Measurements from ENCODE around the gene IBTK. TPM values are rescaled to one million over a fixed set of nuclear protein-coding genes. Genes with fewer than 3 reads are reported as not detected.
"Not testable (repeated sequence)": the region's sequence is repeated elsewhere in the genome, so short reads cannot be mapped to it uniquely, and the experiment has no call there.

The IBTK gene
- total RNA-seq, 2 experiments from 2014 or later = 28.6 to 29.5 TPM

GRCh38 chr6:82197784-82198183, 49.8 kb downstream of the IBTK start:
- no peak for DNase-seq
- intact Hi-C loops (cut with DNase I, micrococcal nuclease) = no loop called here
- no peaks in the 10 kb centered on the region for H3K9me3 Mint-ChIP-seq (ENCODE audit: low read depth)
- H3K4me3 Mint-ChIP-seq = no peak overlapping the region
- CTCF ChIA-PET = no interaction called here
- H3K4me1 Mint-ChIP-seq = no peaks in the 10 kb centered on the region
- H3K27ac Mint-ChIP-seq = no peak overlapping the region
- POLR2A ChIA-PET = no interaction called here
- no peaks in the 10 kb centered on the region for H3K27me3 Mint-ChIP-seq
- H3K36me3 Mint-ChIP-seq (ENCODE audit: low read depth) = peaks cover 25% of the 10 kb centered on the region
- no peak for ATAC-seq

GRCh38 chr6:82197245-82197644, 50.3 kb downstream of the IBTK start:
- H3K27ac Mint-ChIP-seq; ATAC-seq; DNase-seq; intact Hi-C loops (cut with DNase I, micrococcal nuclease); H3K4me1 Mint-ChIP-seq; CTCF ChIA-PET; H3K9me3 Mint-ChIP-seq (ENCODE audit: low read depth); H3K27me3 Mint-ChIP-seq; H3K4me3 Mint-ChIP-seq: not testable (repeated sequence)
- POLR2A ChIA-PET = interaction anchor here (0.6 kb wide), 1 partner anchor 468 kb away, joined by 3 read pairs; no protein-coding TSS in a partner anchor
- peaks cover 24% of the 10 kb centered on the region for H3K36me3 Mint-ChIP-seq (ENCODE audit: low read depth)

GRCh38 chr6:82196161-82196560, 51.4 kb downstream of the IBTK start:
- Mint-ChIP-seq H3K36me3 (ENCODE audit: low read depth) (peaks cover 29% of the 10 kb centered on the region), H3K4me1 (no peaks in the 10 kb centered on the region), H3K9me3 (ENCODE audit: low read depth) (no peaks in the 10 kb centered on the region), H3K27me3 (no peaks in the 10 kb centered on the region), H3K27ac (no peak overlapping the region), H3K4me3 (no peak overlapping the region)
- ChIA-PET CTCF (no interaction called here), POLR2A (no interaction called here)
- intact Hi-C loops (cut with DNase I, micrococcal nuclease) = no loop called here
- no peak for DNase-seq
- no peak for ATAC-seq

GRCh38 chr6:82195619-82196018, 51.9 kb downstream of the IBTK start:
- no peak for DNase-seq
- no peaks in the 10 kb centered on the region for H3K9me3 Mint-ChIP-seq (ENCODE audit: low read depth)
- intact Hi-C loops (cut with DNase I, micrococcal nuclease) = no loop called here
- ChIA-PET CTCF (no interaction called here), POLR2A (no interaction called here)
- H3K27me3 Mint-ChIP-seq = no peaks in the 10 kb centered on the region
- H3K36me3 Mint-ChIP-seq (ENCODE audit: low read depth) = peaks cover 29% of the 10 kb centered on the region
- no peak for ATAC-seq
- H3K4me1 Mint-ChIP-seq = no peaks in the 10 kb centered on the region
- no peak overlapping the region for H3K4me3 Mint-ChIP-seq
- no peak overlapping the region for H3K27ac Mint-ChIP-seq

- ChIA-PET CTCF (interaction anchor here (0.6 to 1.2 kb wide), 2 partner anchors 15 to 45 kb away, joined by 3 read pairs; no protein-coding TSS in a partner anchor), POLR2A (interaction anchor here (0.5 kb wide), 1 partner anchor 1112 kb away, joined by 4 read pairs; no protein-coding TSS in a partner anchor)
- no peaks in the 10 kb centered on the region for H3K27me3 Mint-ChIP-seq
- H3K36me3 Mint-ChIP-seq (ENCODE audit: low read depth) = peaks cover 43% of the 10 kb centered on the region
- H3K27ac Mint-ChIP-seq = no peak overlapping the region
- ATAC-seq (no peak), DNase-seq (no peak)
- no peak overlapping the region for H3K4me3 Mint-ChIP-seq
- no peaks in the 10 kb centered on the region for H3K9me3 Mint-ChIP-seq (ENCODE audit: low read depth)
- intact Hi-C loops (cut with DNase I, micrococcal nuclease) = no loop called here
- H3K4me1 Mint-ChIP-seq = peaks cover 7% of the 10 kb centered on the region
Measured at GRCh38 chr6:82185948-82186535, 61.5 kb downstream of the IBTK start.

GRCh38 chr6:82183642-82184282, 63.8 kb downstream of the IBTK start:
- Mint-ChIP-seq H3K36me3 (ENCODE audit: low read depth) (peaks cover 42% of the 10 kb centered on the region), H3K4me3 (no peak overlapping the region), H3K9me3 (ENCODE audit: low read depth) (no peaks in the 10 kb centered on the region), H3K27ac (no peak overlapping the region), H3K4me1 (peaks cover 7% of the 10 kb centered on the region), H3K27me3 (no peaks in the 10 kb centered on the region)
- DNase-seq = no peak
- peak; percentile 30 for ATAC-seq
- ChIA-PET CTCF (no interaction called here), POLR2A (no interaction called here)
- intact Hi-C loops (cut with DNase I, micrococcal nuclease) = no loop called here

- H3K27ac Mint-ChIP-seq = no peak overlapping the region
- ChIA-PET POLR2A (interaction anchor here (0.6 kb wide), 1 partner anchor 190 kb away, joined by 5 read pairs; no protein-coding TSS in a partner anchor), CTCF (interaction anchor here (0.9 kb wide), 1 partner anchor 32 kb away, joined by 3 read pairs; no protein-coding TSS in a partner anchor)
- H3K27me3 Mint-ChIP-seq = no peaks in the 10 kb centered on the region
- ATAC-seq (peak; percentile 77), DNase-seq (peak; percentile 15)
- peaks cover 38% of the 10 kb centered on the region for H3K36me3 Mint-ChIP-seq (ENCODE audit: low read depth)
- intact Hi-C loops (cut with DNase I, micrococcal nuclease) = no loop called here
- H3K4me3 Mint-ChIP-seq = no peak overlapping the region
- peaks cover 7% of the 10 kb centered on the region for H3K4me1 Mint-ChIP-seq
- H3K9me3 Mint-ChIP-seq (ENCODE audit: low read depth) = no peaks in the 10 kb centered on the region
Measured at GRCh38 chr6:82182756-82183155, 64.8 kb downstream of the IBTK start.

GRCh38 chr6:82179415-82179814, 68.1 kb downstream of the IBTK start:
- CTCF ChIA-PET = no interaction called here
- Mint-ChIP-seq H3K4me3 (no peak overlapping the region), H3K36me3 (ENCODE audit: low read depth) (peaks cover 31% of the 10 kb centered on the region), H3K4me1 (peaks cover 7% of the 10 kb centered on the region), H3K27ac (no peak overlapping the region), H3K27me3 (no peaks in the 10 kb centered on the region), H3K9me3 (ENCODE audit: low read depth) (no peaks in the 10 kb centered on the region)
- no peak for DNase-seq
- POLR2A ChIA-PET = no interaction called here
- intact Hi-C loops (cut with DNase I, micrococcal nuclease) = no loop called here
- ATAC-seq = no peak

GRCh38 chr6:82178759-82179112, 68.8 kb downstream of the IBTK start:
- ChIA-PET POLR2A (no interaction called here), CTCF (no interaction called here)
- ATAC-seq = no peak
- no peaks in the 10 kb centered on the region for H3K27me3 Mint-ChIP-seq
- no peak overlapping the region for H3K27ac Mint-ChIP-seq
- no peak overlapping the region for H3K4me3 Mint-ChIP-seq
- intact Hi-C loops (cut with DNase I, micrococcal nuclease) = no loop called here
- no peak for DNase-seq
- H3K4me1 Mint-ChIP-seq = peaks cover 7% of the 10 kb centered on the region
- peaks cover 32% of the 10 kb centered on the region for H3K36me3 Mint-ChIP-seq (ENCODE audit: low read depth)
- H3K9me3 Mint-ChIP-seq (ENCODE audit: low read depth) = no peaks in the 10 kb centered on the region

GRCh38 chr6:82178077-82178758, 69.3 kb downstream of the IBTK start:
- intact Hi-C loops (cut with DNase I, micrococcal nuclease) = no loop called here
- ChIA-PET POLR2A (no interaction called here), CTCF (no interaction called here)
- no peaks in the 10 kb centered on the region for H3K27me3 Mint-ChIP-seq
- ATAC-seq = no peak
- peaks cover 35% of the 10 kb centered on the region for H3K36me3 Mint-ChIP-seq (ENCODE audit: low read depth)
- DNase-seq = no peak
- H3K4me3 Mint-ChIP-seq = no peak overlapping the region
- H3K27ac Mint-ChIP-seq = no peak overlapping the region
- H3K9me3 Mint-ChIP-seq (ENCODE audit: low read depth) = no peaks in the 10 kb centered on the region
- peaks cover 7% of the 10 kb centered on the region for H3K4me1 Mint-ChIP-seq

- H3K9me3 Mint-ChIP-seq (ENCODE audit: low read depth) = no peaks in the 10 kb centered on the region
- H3K4me1 Mint-ChIP-seq = no peaks in the 10 kb centered on the region
- H3K27me3 Mint-ChIP-seq = no peaks in the 10 kb centered on the region
- no peak for ATAC-seq
- H3K4me3 Mint-ChIP-seq = no peak overlapping the region
- ChIA-PET CTCF (no interaction called here), POLR2A (no interaction called here)
- intact Hi-C loops (cut with DNase I, micrococcal nuclease) = no loop called here
- no peak overlapping the region for H3K27ac Mint-ChIP-seq
- DNase-seq = no peak
- H3K36me3 Mint-ChIP-seq (ENCODE audit: low read depth) = peaks cover 33% of the 10 kb centered on the region
Measured at GRCh38 chr6:82176616-82177015, 70.9 kb downstream of the IBTK start.

GRCh38 chr6:82172594-82172993, 75.0 kb downstream of the IBTK start:
- Mint-ChIP-seq H3K27ac (no peak overlapping the region), H3K36me3 (ENCODE audit: low read depth) (peaks cover 41% of the 10 kb centered on the region), H3K4me3 (no peak overlapping the region), H3K4me1 (no peaks in the 10 kb centered on the region), H3K27me3 (no peaks in the 10 kb centered on the region), H3K9me3 (ENCODE audit: low read depth) (no peaks in the 10 kb centered on the region)
- ChIA-PET CTCF (interaction anchor here (1.2 kb wide), 1 partner anchor 20 kb away, joined by 3 read pairs; no protein-coding TSS in a partner anchor), POLR2A (interaction anchor here (0.7 kb wide), 1 partner anchor 810 kb away, joined by 4 read pairs; no protein-coding TSS in a partner anchor)
- intact Hi-C loops (cut with DNase I, micrococcal nuclease) = no loop called here
- ATAC-seq = no peak
- no peak for DNase-seq

Data from activated CD4-positive, alpha-beta T cell treated with anti-CD3 and anti-CD28 coated beads for 36 hours (primary cell).